HG03025 (cell line): ENCODE results near the gene THBS2.

Source experiments
- ATAC-seq: cut with Tn5 transposase; IDR thresholded peaks from one replicate; pipeline ENCODE4 v1.9.1; 2021; ENCODE audit warnings: mild to moderate bottlenecking, moderate library complexity; ENCODE audit not compliant: unreplicated experiment, low FRiP score

THBS2 gene

GRCh38 chr6:169170583-169170955 lies 83.1 kb downstream of the THBS2 start:
- no peak for ATAC-seq

DNA sequence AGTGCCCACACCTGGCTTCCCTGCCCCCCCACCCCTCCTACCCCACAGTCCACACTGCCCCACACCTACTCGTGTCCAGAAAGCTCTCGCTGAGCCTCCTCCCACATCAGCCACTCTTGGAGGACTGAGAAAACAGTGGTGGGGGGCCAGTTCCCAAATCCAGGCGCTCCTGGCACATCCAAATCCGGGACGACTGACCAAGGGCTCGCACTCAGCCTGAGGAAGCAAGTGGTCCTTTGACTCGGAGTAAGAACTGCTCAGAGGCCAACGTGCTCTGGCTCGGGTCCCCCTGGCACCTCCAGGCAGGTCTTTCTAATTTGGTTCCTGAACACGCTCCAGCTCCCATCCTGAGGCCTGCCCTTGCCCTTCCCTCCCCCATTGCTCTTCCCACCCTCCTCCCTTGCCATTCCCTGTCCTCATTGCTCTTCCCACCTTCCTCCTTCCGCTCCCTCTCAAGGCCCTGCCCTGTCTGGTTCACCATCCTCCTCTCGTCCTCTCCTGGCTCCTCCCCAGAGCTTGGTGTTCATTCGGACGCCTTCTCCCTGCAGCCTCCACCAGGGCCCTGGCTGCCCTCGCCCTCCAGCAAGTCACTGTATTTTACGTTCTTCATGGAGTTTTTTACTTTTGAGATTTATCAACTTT lies 83.6 kb downstream of the THBS2 start:
- no peak for ATAC-seq

DNA sequence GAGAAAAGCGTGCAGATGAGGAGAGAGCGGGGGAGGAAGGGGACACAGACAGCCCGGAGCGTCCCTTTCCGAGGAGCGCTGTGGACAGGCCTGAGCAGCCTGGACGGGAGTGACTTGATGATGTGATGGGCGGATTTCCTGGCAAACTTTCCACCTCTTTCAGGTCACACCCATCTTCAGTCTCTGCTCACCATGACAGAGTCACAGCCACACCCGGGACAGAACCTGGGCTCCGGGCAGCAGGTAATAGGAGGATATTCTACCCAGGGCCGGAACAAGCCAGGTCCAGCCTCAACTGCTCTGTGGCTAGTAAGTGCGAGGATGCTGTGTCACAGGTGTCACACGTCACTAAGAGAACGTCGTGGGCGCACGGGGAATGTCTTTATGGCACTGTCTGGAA lies 84.3 kb downstream of the THBS2 start:
- ATAC-seq: no peak

GRCh38 chr6:169168706-169169105 lies 84.9 kb downstream of the THBS2 start:
- no peak for ATAC-seq

- ATAC-seq: no peak
Observed at GRCh38 chr6:169168302-169168630, 85.4 kb downstream of the THBS2 start.

GRCh38 chr6:169167581-169168301 lies 85.9 kb downstream of the THBS2 start:
- ATAC-seq: no peak

DNA sequence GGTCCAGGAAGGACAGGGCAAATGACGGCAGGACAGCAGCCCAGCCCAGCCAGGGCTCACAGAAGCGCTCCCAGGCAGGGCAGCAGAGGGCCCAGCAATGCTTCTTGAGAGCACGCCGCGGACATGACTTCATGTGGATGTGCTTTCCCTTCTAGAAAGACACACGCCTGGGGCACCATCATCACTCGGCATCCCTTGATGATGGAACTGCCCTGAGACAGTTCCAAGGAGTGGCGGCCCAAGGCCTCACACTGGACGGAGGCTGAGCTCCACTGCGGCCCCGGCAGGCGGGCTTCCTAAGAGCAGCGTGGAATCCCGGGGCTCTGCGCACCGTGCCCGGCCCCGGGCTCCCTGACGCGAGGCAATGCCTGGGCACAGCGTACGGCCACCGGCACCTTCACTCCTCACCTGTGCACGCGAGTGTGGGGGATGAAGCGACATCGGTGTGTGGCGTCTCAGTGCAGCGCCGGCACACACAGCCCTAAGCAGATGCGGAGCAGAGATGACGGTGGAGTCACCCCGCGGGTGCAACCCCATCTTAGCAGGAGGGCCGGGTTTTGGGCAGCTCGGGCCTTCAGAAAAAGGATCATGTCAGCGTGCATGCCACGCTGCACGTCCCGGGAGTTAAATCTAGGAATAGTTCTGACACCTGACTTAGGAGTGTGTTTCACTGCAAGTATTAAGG lies 86.6 kb downstream of the THBS2 start:
- ATAC-seq: no peak
